IPS-15b (cell line): ENCODE results near the gene CAMSAP2.

Experiments used
- H3K27me3 ChIP-seq: one replicate; pipeline ENCODE4 v1.6.1; 2013; ENCODE audit warnings: low read length; ENCODE audit not compliant: control insufficient read depth, insufficient read depth
- H3K36me3 ChIP-seq: one replicate; pipeline ENCODE4 v1.6.1; 2013; ENCODE audit warnings: low read length; ENCODE audit not compliant: control insufficient read depth, insufficient read depth
- H3K4me1 ChIP-seq: one replicate; pipeline ENCODE4 v1.6.1; 2013; ENCODE audit warnings: mild to moderate bottlenecking, low read length; ENCODE audit not compliant: control insufficient read depth, insufficient read depth
- H3K4me3 ChIP-seq: one replicate; pipeline ENCODE4 v1.5.1; 2013; ENCODE audit warnings: low read depth, low read length
- H3K9ac ChIP-seq: one replicate; pipeline ENCODE4 v1.6.1; 2013; ENCODE audit warnings: low read depth, mild to moderate bottlenecking, low read length
- H3K9me3 ChIP-seq: one replicate; pipeline ENCODE4 v1.6.1; 2013; ENCODE audit warnings: mild to moderate bottlenecking, low read length; ENCODE audit not compliant: control insufficient read depth, insufficient read depth

CAMSAP2 gene

DNA sequence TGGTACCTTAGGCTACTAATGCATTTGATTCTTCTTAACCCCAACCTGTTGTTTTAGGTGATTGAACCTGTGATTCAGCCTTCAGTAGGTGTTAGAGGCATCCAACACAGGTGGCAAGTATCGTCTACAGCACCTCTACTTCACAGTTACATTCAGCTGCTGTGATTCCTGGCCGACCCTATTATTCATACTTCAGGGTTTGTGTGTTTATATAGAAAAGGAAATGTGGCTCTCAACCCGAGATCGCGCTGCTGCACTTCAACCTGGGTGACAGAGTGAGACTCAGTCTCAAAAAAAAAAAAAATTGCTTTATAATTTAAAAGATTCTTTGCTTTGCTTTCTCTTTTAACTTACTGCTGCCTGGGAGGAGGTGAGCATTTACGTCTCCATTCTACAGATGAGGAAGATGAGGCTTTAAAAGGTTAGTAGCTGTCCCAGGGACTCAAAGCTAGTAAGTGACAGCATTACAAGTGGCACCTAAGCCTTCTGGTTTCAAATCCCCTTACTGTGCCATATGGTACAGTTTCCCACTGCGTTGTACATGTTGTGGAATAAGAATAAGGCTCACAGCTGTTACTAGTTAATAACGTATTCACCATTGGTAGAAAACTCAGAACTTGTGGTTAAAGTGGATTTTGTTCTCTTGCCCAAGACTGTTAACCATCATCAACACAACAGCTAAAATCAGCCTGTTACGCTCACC, 124.2 kb downstream of the CAMSAP2 start:
- Histone ChIP-seq H3K4me3 (no peak overlapping the region), H3K36me3 (no peaks in the 10 kb centered on the region), H3K27me3 (no peaks in the 10 kb centered on the region), H3K9me3 (no peaks in the 10 kb centered on the region), H3K9ac (no peak overlapping the region), H3K4me1 (no peaks in the 10 kb centered on the region)

GRCh38 chr1:200866116-200866515, 127.4 kb downstream of the CAMSAP2 start:
- no peaks in the 10 kb centered on the region for H3K36me3 ChIP-seq
- H3K9me3 ChIP-seq, result no peaks in the 10 kb centered on the region
- H3K27me3 ChIP-seq, result no peaks in the 10 kb centered on the region
- H3K9ac ChIP-seq, result no peak overlapping the region
- H3K4me3 ChIP-seq, result no peak overlapping the region
- H3K4me1 ChIP-seq, result no peaks in the 10 kb centered on the region

DNA sequence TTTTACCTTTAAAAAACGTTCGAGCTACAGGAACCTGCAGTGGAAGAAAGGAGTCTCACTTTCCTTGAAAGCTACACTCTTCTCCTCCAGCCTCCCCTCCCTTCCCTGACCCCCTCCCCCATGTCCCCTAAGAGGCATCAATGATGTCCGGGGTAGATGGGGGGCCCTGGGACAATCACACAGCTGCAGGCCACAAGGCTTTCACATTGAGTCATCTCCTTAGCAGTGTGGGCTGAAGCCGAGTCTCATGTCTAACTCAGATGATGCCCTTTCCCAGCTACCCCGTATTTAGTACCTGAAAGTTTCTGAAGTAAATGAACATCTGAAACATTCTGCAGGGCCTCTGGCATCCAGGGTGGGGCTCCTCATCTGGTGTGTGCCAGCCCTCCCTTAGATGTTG, 127.8 kb downstream of the CAMSAP2 start:
- Histone ChIP-seq H3K9ac (no peak overlapping the region), H3K4me3 (no peak overlapping the region), H3K36me3 (no peaks in the 10 kb centered on the region), H3K4me1 (no peaks in the 10 kb centered on the region), H3K27me3 (no peaks in the 10 kb centered on the region), H3K9me3 (no peaks in the 10 kb centered on the region)

GRCh38 chr1:200867018-200867811, 128.5 kb downstream of the CAMSAP2 start:
- Histone ChIP-seq H3K9ac (no peak overlapping the region), H3K9me3 (no peaks in the 10 kb centered on the region), H3K4me1 (no peaks in the 10 kb centered on the region), H3K27me3 (no peaks in the 10 kb centered on the region), H3K36me3 (no peaks in the 10 kb centered on the region), H3K4me3 (no peak overlapping the region)

GRCh38 chr1:200869376-200869752, 130.7 kb downstream of the CAMSAP2 start:
- Histone ChIP-seq H3K9me3 (no peaks in the 10 kb centered on the region), H3K27me3 (no peaks in the 10 kb centered on the region), H3K4me3 (no peak overlapping the region), H3K36me3 (no peaks in the 10 kb centered on the region), H3K4me1 (no peaks in the 10 kb centered on the region), H3K9ac (no peak overlapping the region)

GRCh38 chr1:200869753-200870391, 131.2 kb downstream of the CAMSAP2 start:
- Histone ChIP-seq H3K36me3 (no peaks in the 10 kb centered on the region), H3K9ac (no peak overlapping the region), H3K4me3 (no peak overlapping the region), H3K27me3 (no peaks in the 10 kb centered on the region), H3K9me3 (no peaks in the 10 kb centered on the region), H3K4me1 (no peaks in the 10 kb centered on the region)

DNA sequence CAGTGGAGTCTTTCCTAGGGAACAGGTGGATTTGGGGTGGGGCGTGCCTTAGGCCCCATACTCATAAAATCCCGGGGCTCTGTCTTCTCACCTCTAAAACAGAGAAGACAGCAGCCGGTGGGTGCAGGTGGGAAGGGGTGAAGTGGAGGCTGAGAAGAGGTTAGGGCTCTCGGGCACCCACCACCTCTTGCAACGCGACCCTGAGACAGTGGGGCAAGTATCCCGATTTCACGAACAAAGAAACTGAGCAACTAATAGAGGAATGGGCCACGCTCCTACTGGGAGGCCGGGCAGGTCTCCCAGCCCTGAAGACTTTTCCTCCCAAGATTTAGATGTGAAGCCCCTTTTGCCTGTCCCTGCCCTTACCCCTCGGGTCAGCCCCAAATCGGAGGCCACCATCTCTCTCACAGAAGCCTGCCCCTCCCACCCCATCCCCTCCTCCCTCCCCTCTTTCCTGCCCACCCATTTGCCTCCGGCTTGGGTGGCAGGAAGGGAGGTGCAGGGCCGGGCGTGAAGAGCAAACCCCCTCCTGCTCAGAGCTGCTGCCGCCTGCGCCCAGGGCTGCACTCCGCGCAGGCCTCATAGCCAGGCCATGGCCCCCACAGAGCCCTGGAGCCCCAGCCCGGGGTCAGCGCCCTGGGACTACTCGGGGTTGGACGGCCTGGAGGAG, 133.9 kb downstream of the CAMSAP2 start, which contains the start of gene GPR25:
Gene GPR25 (plus strand): TSS at position 536 of the 670 bp plus-strand sequence. CDS start 57 bp downstream, at position 593.
- no peaks in the 10 kb centered on the region for H3K27me3 ChIP-seq
- no peak within 1 kb of the TSS for H3K9ac ChIP-seq
- no peaks in the 10 kb centered on the region for H3K36me3 ChIP-seq
- H3K4me1 ChIP-seq, result no peaks in the 10 kb centered on the region
- no peaks in the 10 kb centered on the region for H3K9me3 ChIP-seq
- no peak within 1 kb of the TSS for H3K4me3 ChIP-seq

- H3K27me3 ChIP-seq, result no peaks in the 10 kb centered on the region
- no peak overlapping the region for H3K9ac ChIP-seq
- H3K4me3 ChIP-seq, result no peak overlapping the region
- H3K9me3 ChIP-seq, result no peaks in the 10 kb centered on the region
- no peaks in the 10 kb centered on the region for H3K4me1 ChIP-seq
- no peaks in the 10 kb centered on the region for H3K36me3 ChIP-seq
Observed at GRCh38 chr1:200873116-200873670, 134.5 kb downstream of the CAMSAP2 start.

DNA sequence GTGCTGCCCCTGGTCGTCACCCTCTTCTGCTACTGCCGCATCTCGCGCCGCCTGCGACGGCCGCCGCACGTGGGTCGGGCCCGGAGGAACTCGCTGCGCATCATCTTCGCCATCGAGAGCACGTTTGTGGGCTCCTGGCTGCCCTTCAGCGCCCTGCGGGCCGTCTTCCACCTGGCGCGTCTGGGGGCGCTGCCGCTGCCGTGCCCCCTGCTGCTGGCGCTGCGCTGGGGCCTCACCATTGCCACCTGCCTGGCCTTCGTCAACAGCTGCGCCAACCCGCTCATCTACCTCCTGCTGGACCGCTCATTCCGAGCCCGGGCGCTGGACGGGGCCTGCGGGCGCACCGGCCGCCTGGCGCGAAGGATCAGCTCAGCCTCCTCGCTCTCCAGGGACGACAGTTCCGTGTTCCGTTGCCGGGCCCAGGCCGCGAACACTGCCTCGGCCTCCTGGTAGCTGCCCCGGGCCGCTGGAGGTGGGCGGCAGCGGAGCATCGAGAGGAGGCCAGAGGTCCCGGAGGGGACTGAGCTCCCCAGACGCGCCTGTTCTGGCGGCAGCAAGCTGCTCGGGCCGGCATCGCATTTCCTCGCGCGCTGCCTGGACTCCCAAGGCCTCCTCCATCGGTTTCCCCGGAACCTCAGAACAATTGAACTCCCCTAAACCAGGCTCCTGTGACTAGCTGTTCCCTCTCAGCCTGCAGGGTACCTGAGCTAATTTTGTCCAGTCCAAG, 135.1 kb downstream of the CAMSAP2 start:
- no peaks in the 10 kb centered on the region for H3K9me3 ChIP-seq
- no peaks in the 10 kb centered on the region for H3K4me1 ChIP-seq
- H3K27me3 ChIP-seq, result no peaks in the 10 kb centered on the region
- H3K36me3 ChIP-seq, result no peaks in the 10 kb centered on the region
- H3K9ac ChIP-seq, result no peak overlapping the region
- H3K4me3 ChIP-seq, result no peak overlapping the region

DNA sequence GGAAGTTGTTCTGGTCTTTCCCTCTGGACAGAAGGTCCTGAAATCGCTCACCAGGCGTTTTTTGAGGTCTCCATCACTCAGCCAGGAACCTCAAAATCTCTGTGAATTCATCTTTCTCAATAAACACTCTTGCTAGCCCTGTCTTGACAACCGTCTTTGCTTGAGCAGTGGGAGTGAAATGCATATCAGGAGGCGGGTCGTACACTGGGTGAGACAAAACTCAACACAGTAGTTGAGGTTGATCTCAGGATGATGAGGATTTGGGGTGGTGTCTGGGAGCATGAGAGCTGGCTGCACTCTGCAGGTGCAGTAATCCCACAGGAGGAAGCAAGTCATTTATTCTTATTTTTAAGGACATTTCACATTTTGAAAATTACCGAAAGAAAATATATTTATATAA, 136.0 kb downstream of the CAMSAP2 start:
- H3K27me3 ChIP-seq, result no peaks in the 10 kb centered on the region

GRCh38 chr1:200875416-200875815, 136.7 kb downstream of the CAMSAP2 start:
- Histone ChIP-seq H3K36me3 (no peaks in the 10 kb centered on the region), H3K4me1 (no peaks in the 10 kb centered on the region), H3K9ac (no peak overlapping the region), H3K27me3 (no peaks in the 10 kb centered on the region), H3K4me3 (no peak overlapping the region), H3K9me3 (no peaks in the 10 kb centered on the region)

More for the DNA sequence above, 136.0 kb downstream of the CAMSAP2 start:
- Histone ChIP-seq H3K9me3 (no peaks in the 10 kb centered on the region), H3K4me3 (no peak overlapping the region), H3K9ac (no peak overlapping the region), H3K4me1 (no peaks in the 10 kb centered on the region), H3K36me3 (no peaks in the 10 kb centered on the region)
